Measurements from ENCODE around the gene STUM. TPM values are rescaled to one million over a fixed set of nuclear protein-coding genes. Genes with fewer than 3 reads are reported as not detected.

STUM gene
- total RNA-seq, 1 experiment from 2014 or later = 0.03 TPM

GRCh38 chr1:226560243-226560642 is 11.7 kb downstream of the STUM start:
- POLR2A ChIA-PET = no interaction called here
- CTCF ChIA-PET = interaction anchor here (1.0 kb wide), 1 partner anchor 10 kb away, joined by 3 read pairs; no protein-coding TSS in a partner anchor
- in situ Hi-C loops (cut with HindIII; ENCODE audit: low pct_unique_long_range_greater_than_20kb, low sequenced_read_pairs) (no loop called here), intact Hi-C loops (cut with micrococcal nuclease; ENCODE audit: unreplicated experiment) (no loop called here)
- Histone ChIP-seq H3K27ac (ENCODE audit: low read length) (no peak overlapping the region), H3K9me3 (ENCODE audit: control insufficient read depth, insufficient read depth, low read depth, low read length) (no peaks in the 10 kb centered on the region), H3K36me3 (ENCODE audit: control insufficient read depth, insufficient read depth, low read length) (no peaks in the 10 kb centered on the region; the same call in 1 of the 2 replicates), H3K4me3 (ENCODE audit: low read depth in 2 of 2, low read length in 2 of 2) (no peak overlapping the region), H3K4me1 (ENCODE audit: control insufficient read depth, insufficient read depth, low read length) (no peaks in the 10 kb centered on the region), H3K27me3 (ENCODE audit: control insufficient read depth, insufficient read depth, low read length) (peaks cover 19% of the 10 kb centered on the region)
- BruUV-seq (replicated peaks) = no TSS peak
- ATAC-seq = no peak
- no peak for TF ChIP-seq TCF7L2 (IDR thresholded peaks at IDR 0.05; ENCODE audit: low read depth, low read length)
- DNase-seq (ENCODE audit: low read depth, low spot score) = no peak

- Histone ChIP-seq H3K4me3 (ENCODE audit: low read depth in 2 of 2, low read length in 2 of 2) (no peak overlapping the region), H3K9me3 (ENCODE audit: control insufficient read depth, insufficient read depth, low read depth, low read length) (no peaks in the 10 kb centered on the region), H3K27me3 (ENCODE audit: control insufficient read depth, insufficient read depth, low read length) (peaks cover 20% of the 10 kb centered on the region), H3K4me1 (ENCODE audit: control insufficient read depth, insufficient read depth, low read length) (no peaks in the 10 kb centered on the region), H3K27ac (ENCODE audit: low read length) (no peak overlapping the region), H3K36me3 (ENCODE audit: control insufficient read depth, insufficient read depth, low read length) (no peaks in the 10 kb centered on the region; the same call in 1 of the 2 replicates)
- intact Hi-C loops (cut with micrococcal nuclease; ENCODE audit: unreplicated experiment) (no loop called here), in situ Hi-C loops (cut with HindIII; ENCODE audit: low pct_unique_long_range_greater_than_20kb, low sequenced_read_pairs) (no loop called here)
- CTCF ChIA-PET = no interaction called here
- TF ChIP-seq REST (IDR thresholded peaks at IDR 0.05; ENCODE audit: insufficient read depth in 1 of 2, low read depth in 2 of 2, low read length in 1 of 2) (no peak), SIN3A (IDR thresholded peaks at IDR 0.05; ENCODE audit: borderline replicate concordance, insufficient read depth, low read depth, low read length) (no peak), POLR2AphosphoS5 (IDR thresholded peaks at IDR 0.05; ENCODE audit: low read depth, low read length) (no peak), CTCF (IDR thresholded peaks at IDR 0.05) (no peak), TCF7L2 (IDR thresholded peaks at IDR 0.05; ENCODE audit: low read depth, low read length) (no peak)
- no TSS peak for BruUV-seq (replicated peaks)
- no peak for DNase-seq (ENCODE audit: low read depth, low spot score)
- POLR2A ChIA-PET = no interaction called here
- ATAC-seq = 0 out of 2 replicates have a peak, but pooled peaks have one; percentile 21
Observed at GRCh38 chr1:226562989-226563388, 14.4 kb downstream of the STUM start.

GRCh38 chr1:226563666-226564065 is 15.1 kb downstream of the STUM start:
- intact Hi-C loops (cut with micrococcal nuclease; ENCODE audit: unreplicated experiment) (no loop called here), in situ Hi-C loops (cut with HindIII; ENCODE audit: low pct_unique_long_range_greater_than_20kb, low sequenced_read_pairs) (no loop called here)
- POLR2A ChIA-PET = no interaction called here
- Histone ChIP-seq H3K4me3 (ENCODE audit: low read depth in 2 of 2, low read length in 2 of 2) (no peak overlapping the region), H3K4me1 (ENCODE audit: control insufficient read depth, insufficient read depth, low read length) (no peaks in the 10 kb centered on the region), H3K27ac (ENCODE audit: low read length) (no peak overlapping the region), H3K27me3 (ENCODE audit: control insufficient read depth, insufficient read depth, low read length) (peaks cover 20% of the 10 kb centered on the region), H3K9me3 (ENCODE audit: control insufficient read depth, insufficient read depth, low read depth, low read length) (no peaks in the 10 kb centered on the region), H3K36me3 (ENCODE audit: control insufficient read depth, insufficient read depth, low read length) (no peaks in the 10 kb centered on the region; the same call in 1 of the 2 replicates)
- no TSS peak for BruUV-seq (replicated peaks)
- no peak for TF ChIP-seq REST (IDR thresholded peaks at IDR 0.05; ENCODE audit: insufficient read depth in 1 of 2, low read depth in 2 of 2, low read length in 1 of 2)
- no peak for TF ChIP-seq SIN3A (IDR thresholded peaks at IDR 0.05; ENCODE audit: borderline replicate concordance, insufficient read depth, low read depth, low read length)
- TF ChIP-seq CTCF (IDR thresholded peaks at IDR 0.05) = no peak
- TF ChIP-seq TCF7L2 (IDR thresholded peaks at IDR 0.05; ENCODE audit: low read depth, low read length) = no peak
- no peak for TF ChIP-seq POLR2AphosphoS5 (IDR thresholded peaks at IDR 0.05; ENCODE audit: low read depth, low read length)
- DNase-seq (ENCODE audit: low read depth, low spot score) (no peak), ATAC-seq (no peak)
- CTCF ChIA-PET = no interaction called here

Measured in Panc1 (cell line).